IMR-90 (cell line): ENCODE data around the gene DCHS1. TPM values are rescaled to one million over a fixed set of nuclear protein-coding genes. Genes with fewer than 3 reads are reported as not detected.

Source experiments
- ATAC-seq: fragments of 200-7000 bp; cut with Tn5 transposase; 2 replicates; pipeline ENCODE4 v1.9.1; 2020; ENCODE audit warnings: low read depth, mild to moderate bottlenecking, moderate library complexity
- BruUV-seq: library from RNA; stranded (reverse); fragments of 400-500 nt; replicated peaks from 2 replicates; lab custom pipeline; 2021; lab: Mats Ljungman, UMichigan
- CTCF ChIA-PET: fragments of 300-600 bp; formaldehyde crosslinking; extraction: SDS; loops from one replicate; lab custom pipeline; 2021; ENCODE audit warnings: antibody characterized with exemption; lab: Yijun Ruan, JAX
- POLR2A ChIA-PET: fragments of 300-600 bp; sonication (Branson Sonifier 250); formaldehyde crosslinking; loops from one replicate; lab custom pipeline; 2022; ENCODE audit warnings: antibody characterized with exemption; ENCODE audit not compliant: unreplicated experiment; lab: Charles Lee
- DNase-seq: peaks from one replicate; pipeline ENCODE4 v3.0.0; 2013
- H2AFZ ChIP-seq: replicated peaks from 2 replicates; pipeline ENCODE3; 2013; ENCODE audit warnings: low read length, mild to moderate bottlenecking; ENCODE audit not compliant: poor library complexity
- H2AK5ac ChIP-seq: 2 replicates; pipeline ENCODE4 v1.6.1; 2013; ENCODE audit warnings: low read depth, low read length, inconsistent platforms
- H2AK9ac ChIP-seq: replicated peaks from 2 replicates; pipeline ENCODE3; 2013; ENCODE audit warnings: mild to moderate bottlenecking, low read depth, low read length, moderate library complexity; ENCODE audit not compliant: poor library complexity
- H2BK120ac ChIP-seq: 2 replicates; pipeline ENCODE4 v1.6.1; 2013; ENCODE audit warnings: low read depth, low read length, inconsistent platforms
- H2BK15ac ChIP-seq: 3 replicates; pipeline ENCODE4 v1.6.1; 2013; ENCODE audit warnings: low read depth, low read length, inconsistent platforms
- H2BK20ac ChIP-seq: 2 replicates; pipeline ENCODE4 v1.6.1; 2013; ENCODE audit warnings: low read depth, mild to moderate bottlenecking, inconsistent platforms, low read length, moderate library complexity
- H2BK5ac ChIP-seq: 2 replicates; pipeline ENCODE4 v1.6.1; 2013; ENCODE audit warnings: mild to moderate bottlenecking, low read depth, low read length, inconsistent platforms; ENCODE audit not compliant: poor library complexity, severe bottlenecking
- H3K14ac ChIP-seq: replicated peaks from 2 replicates; pipeline ENCODE4 v1.6.1; 2013; ENCODE audit warnings: low read depth, low read length, inconsistent platforms
- H3K18ac ChIP-seq: 2 replicates; pipeline ENCODE4 v1.6.1; 2013; ENCODE audit warnings: low read depth, low read length, control low read depth
- H3K23ac ChIP-seq: 2 replicates; pipeline ENCODE4 v1.6.1; 2013; ENCODE audit warnings: low read depth, low read length, inconsistent platforms
- H3K27ac ChIP-seq: 2 replicates; pipeline ENCODE4 v1.5.1; 2013; ENCODE audit warnings: mild to moderate bottlenecking, control low read depth, low read length; ENCODE audit not compliant: insufficient read depth
- H3K27me3 ChIP-seq: 2 replicates; pipeline ENCODE4 v1.6.1; 2013; ENCODE audit warnings: low read length; ENCODE audit not compliant: control insufficient read depth, insufficient read depth
- H3K36me3 ChIP-seq: 2 replicates; pipeline ENCODE4 v1.6.1; 2013; ENCODE audit warnings: low read length, mixed read lengths; ENCODE audit not compliant: control insufficient read depth, insufficient read depth
- H3K4ac ChIP-seq: 2 replicates; pipeline ENCODE4 v1.6.1; 2013; ENCODE audit warnings: low read depth, low read length, inconsistent platforms
- H3K4me1 ChIP-seq: 2 replicates; pipeline ENCODE4 v1.6.1; 2013; ENCODE audit warnings: low read length, mixed read lengths; ENCODE audit not compliant: control insufficient read depth, insufficient read depth
- H3K4me2 ChIP-seq: 2 replicates; pipeline ENCODE4 v1.6.1; 2013; ENCODE audit warnings: low read depth, mild to moderate bottlenecking, control low read depth, low read length, moderate library complexity
- H3K4me3 ChIP-seq: 2 replicates; pipeline ENCODE4 v1.5.1; 2013; ENCODE audit warnings: low read depth, mild to moderate bottlenecking, control low read depth, low read length, moderate library complexity; ENCODE audit not compliant: insufficient read depth
- H3K56ac ChIP-seq: 2 replicates; pipeline ENCODE4 v1.6.1; 2013; ENCODE audit warnings: low read length, inconsistent platforms; ENCODE audit not compliant: insufficient read depth; ENCODE audit errors: extremely low read depth
- H3K79me1 ChIP-seq, 2 experiments: 2 replicates each; pipeline ENCODE4 v1.6.1; 2013; ENCODE audit warnings: low read length in 2 of 2, inconsistent platforms in 1 of 2, low read depth in 1 of 2
- H3K9ac ChIP-seq: 2 replicates; pipeline ENCODE4 v1.6.1; 2013; ENCODE audit warnings: low read depth, low read length, control low read depth
- H3K9me1 ChIP-seq: 2 replicates; pipeline ENCODE4 v1.6.1; 2013; ENCODE audit warnings: low read length, inconsistent platforms; ENCODE audit not compliant: insufficient read depth
- H3K9me3 ChIP-seq: 2 replicates; pipeline ENCODE4 v1.6.1; 2013; ENCODE audit warnings: low read length; ENCODE audit not compliant: control insufficient read depth, insufficient read depth
- H4K20me1 ChIP-seq: 2 replicates; pipeline ENCODE4 v1.6.1; 2013; ENCODE audit warnings: low read length, inconsistent platforms; ENCODE audit not compliant: insufficient read depth
- H4K5ac ChIP-seq: 2 replicates; pipeline ENCODE4 v1.6.1; 2013; ENCODE audit warnings: mild to moderate bottlenecking, low read depth, low read length, control low read depth
- H4K8ac ChIP-seq, 2 experiments: 2 replicates each; pipeline ENCODE4 v1.6.1; 2013; ENCODE audit warnings: low read depth in 2 of 2, low read length in 2 of 2, control low read depth in 1 of 2, inconsistent platforms in 1 of 2
- H4K91ac ChIP-seq: 2 replicates; pipeline ENCODE4 v1.6.1; 2013; ENCODE audit warnings: low read depth, low read length, inconsistent platforms; ENCODE audit not compliant: insufficient read depth
- FOS ChIP-seq: fragments of 150-350 bp; IDR thresholded peaks from 2 replicates; pipeline ENCODE4 v1.6.1; 2016; ENCODE audit warnings: low read depth, low read length
- NFE2L2 ChIP-seq: fragments of 150-350 bp; IDR thresholded peaks from 2 replicates; pipeline ENCODE4 v1.6.1; 2016; ENCODE audit warnings: low read depth, mild to moderate bottlenecking, low read length
- WGBS, 2 experiments: methylation state at CpG; one replicate each; pipeline versions ENCODE4 v1.1.5 to v1.1.7; 2013; ENCODE audit warnings: missing lambda C conversion rate in 2 of 2; ENCODE audit not compliant: insufficient read length in 1 of 2; ENCODE audit errors: extremely low coverage in 2 of 2; 5-methylcytosine and 5-hydroxymethylcytosine counted together
- dilution Hi-C: fragments of 300-500 bp; cut with HindIII; formaldehyde crosslinking; loops from one replicate; pipeline ENCODE4 v1.14.3; 2018; ENCODE audit warnings: low sequenced_read_pairs; ENCODE audit not compliant: unreplicated experiment
- in situ Hi-C: fragments of 300-500 bp; cut with MboI; formaldehyde crosslinking; loops from 3 replicates; pipeline ENCODE4 v1.14.3; 2019; ENCODE audit warnings: low sequenced_read_pairs, inconsistent platforms, mixed read lengths
- intact Hi-C: fragments of 100-400 bp; cut with micrococcal nuclease; formaldehyde crosslinking; loops from 2 replicates; pipeline ENCODE4 v1.10.0; 2022
- polyA plus RNA-seq, 3 experiments: library from polyadenylated mRNA; depleted of rRNA; stranded (reverse); fragments of >200 nt; gene quantifications; 2 replicates each; pipeline ENCODE4 v1.2.3, GENCODE V29; 2012; ENCODE audit warnings: low replicate concordance in 1 of 3
- total RNA-seq: library from RNA; depleted of rRNA; stranded (reverse); fragments of >200 nt; gene quantifications from 2 replicates; pipeline ENCODE4 v1.2.3, GENCODE V29; 2012
- TF ChIP-seq, protein P1 (sequence below): fragments of 150-350 bp; IDR thresholded peaks from 2 replicates; pipeline ENCODE4 v1.6.1; 2016; ENCODE audit warnings: low read depth, mild to moderate bottlenecking, low read length, moderate library complexity, borderline replicate concordance

DCHS1 gene
- total and polyA plus RNA-seq, 2 of the 4 experiments (the other 2 are of a cell fraction) = 1.4 to 3.3 TPM

DNA sequence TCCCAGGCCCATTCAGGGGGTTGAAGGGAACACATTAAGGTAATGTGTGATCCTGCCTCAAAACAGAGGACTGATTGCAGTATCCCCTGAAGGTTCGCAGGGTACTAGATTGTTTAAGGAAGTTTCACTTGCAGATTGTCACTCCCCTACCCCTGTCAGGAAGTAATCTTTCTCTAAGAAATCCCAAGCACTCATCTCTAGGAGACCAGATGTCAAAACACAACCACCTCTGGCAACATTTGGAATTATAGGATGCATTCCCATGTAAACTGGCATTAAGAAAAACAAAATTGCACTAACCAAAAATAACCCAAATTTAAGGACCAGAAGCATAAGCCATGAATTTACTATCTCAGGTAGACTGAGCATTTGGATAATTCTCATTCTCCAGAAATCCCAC, 25.9 kb upstream of the DCHS1 start:
- H3K27me3 ChIP-seq = no peaks in the 10 kb centered on the region
- peaks cover 5% of the 10 kb centered on the region for H3K4me1 ChIP-seq
- H3K4me3 ChIP-seq = no peak overlapping the region
- BruUV-seq = no TSS peak
- H3K23ac ChIP-seq = peak overlapping the region; percentile 81
- H3K9me3 ChIP-seq = no peaks in the 10 kb centered on the region
- POLR2A ChIA-PET = no interaction called here
- no peak overlapping the region for H2AFZ ChIP-seq
- peaks cover 13 to 27% of the 10 kb centered on the region in 2 experiments for H3K79me1 ChIP-seq
- H3K4ac ChIP-seq = no peak overlapping the region
- DNase-seq (no peak), ATAC-seq (no peak)
- H3K4me2 ChIP-seq = 0 out of 2 replicates have a peak overlapping the region, but pooled peaks have one; percentile 9
- dilution Hi-C loops (no loop called here), in situ Hi-C loops (loop anchor here (5.0 to 10.0 kb wide), 2 partner anchors 64 to 297 kb away; partner anchors contain the start of gene TPP1), intact Hi-C loops (loop anchor here (5.0 kb wide), 2 partner anchors 199 to 304 kb away; partner anchors contain the start of genes ARFIP2 and TIMM10B)
- no peak overlapping the region for H2BK120ac ChIP-seq
- CTCF ChIA-PET = interaction anchor here (0.7 to 1.1 kb wide), 3 partner anchors 18 to 150 kb away, joined by 3 read pairs; no protein-coding TSS in a partner anchor
- H3K9me1 ChIP-seq = peaks cover 6% of the 10 kb centered on the region
- H3K18ac ChIP-seq = no peak overlapping the region
- no peak overlapping the region for H3K27ac ChIP-seq
- H3K9ac ChIP-seq = no peak overlapping the region; the same call in 1 of the 2 replicates
- TF ChIP-seq NFE2L2 (no peak), FOS (no peak)
- TF ChIP-seq, protein P1, sequence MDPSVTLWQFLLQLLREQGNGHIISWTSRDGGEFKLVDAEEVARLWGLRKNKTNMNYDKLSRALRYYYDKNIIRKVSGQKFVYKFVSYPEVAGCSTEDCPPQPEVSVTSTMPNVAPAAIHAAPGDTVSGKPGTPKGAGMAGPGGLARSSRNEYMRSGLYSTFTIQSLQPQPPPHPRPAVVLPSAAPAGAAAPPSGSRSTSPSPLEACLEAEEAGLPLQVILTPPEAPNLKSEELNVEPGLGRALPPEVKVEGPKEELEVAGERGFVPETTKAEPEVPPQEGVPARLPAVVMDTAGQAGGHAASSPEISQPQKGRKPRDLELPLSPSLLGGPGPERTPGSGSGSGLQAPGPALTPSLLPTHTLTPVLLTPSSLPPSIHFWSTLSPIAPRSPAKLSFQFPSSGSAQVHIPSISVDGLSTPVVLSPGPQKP = no peak
- H2AK9ac ChIP-seq = peak overlapping the region; percentile 63
- H2BK15ac ChIP-seq = no peak overlapping the region
- H4K8ac ChIP-seq = no peak overlapping the region
- H2BK20ac ChIP-seq = no peak overlapping the region
- H3K14ac ChIP-seq = no peak overlapping the region
- H2BK5ac ChIP-seq = no peak overlapping the region
- no peak overlapping the region for H3K56ac ChIP-seq
- no peak overlapping the region for H4K91ac ChIP-seq
- H4K20me1 ChIP-seq = peaks cover 7% of the 10 kb centered on the region; the same call in 1 of the 2 replicates
- H4K5ac ChIP-seq = no peak overlapping the region
- no peak overlapping the region for H2AK5ac ChIP-seq
- no CpG with 5 or more reads among the region's 1 CpG for WGBS, 2 experiments
- H3K36me3 ChIP-seq = peaks cover 9% of the 10 kb centered on the region
